ENCODE results near the gene CDADC1. TPM values are rescaled to one million over a fixed set of nuclear protein-coding genes. Genes with fewer than 3 reads are reported as not detected.

CDADC1 gene
- total and polyA plus RNA-seq, 2 of the 13 experiments (the other 11 are each of a cell fraction or from before 2014, with no cell fraction given), result 2.4 to 9.0 TPM

DNA sequence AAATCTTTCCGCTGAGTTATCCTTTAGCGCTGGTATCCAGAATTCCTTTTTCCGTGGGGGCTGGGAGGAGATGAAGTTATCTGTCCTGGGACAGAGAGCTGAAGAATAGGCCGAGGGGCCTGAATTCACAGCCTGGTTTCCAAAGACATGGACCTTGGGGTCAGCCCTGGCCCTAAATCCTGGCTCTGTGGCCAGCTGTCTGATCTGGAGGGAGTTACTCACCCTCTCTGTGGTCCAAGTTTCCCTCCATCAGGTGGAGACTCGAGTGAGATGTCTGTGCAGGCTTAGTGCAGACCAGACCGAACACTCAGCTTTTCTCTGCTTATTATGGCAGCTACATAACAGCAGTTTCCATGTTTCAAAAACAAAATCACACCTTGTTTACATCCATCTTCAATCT is 59.6 kb downstream of the CDADC1 start:
- Histone ChIP-seq H3K4me2 (ENCODE audit: low read depth, low read length) (no peak overlapping the region), H3K4me1 (ENCODE audit: insufficient read depth, low read length) (peaks cover 49% of the 10 kb centered on the region), H3K36me3 (replicated peaks in 1 of 2; ENCODE audit: control insufficient read depth in 1 of 2, insufficient read depth in 2 of 2, low read length in 2 of 2) (no peaks in the 10 kb centered on the region), H3K9ac (ENCODE audit: insufficient read depth, low read depth, low read length) (no peak overlapping the region), H4K20me1 (ENCODE audit: insufficient read depth, low read length) (no peaks in the 10 kb centered on the region), H3K79me2 (ENCODE audit: insufficient read depth, low read length) (no peaks in the 10 kb centered on the region), H3K27ac (ENCODE audit: extremely low read length, insufficient read depth, low read length) (no peak overlapping the region), H3K9me3 (ENCODE audit: low read length) (no peaks in the 10 kb centered on the region), H2AFZ (ENCODE audit: low read length) (no peak overlapping the region), H3K27me3 (ENCODE audit: control insufficient read depth in 1 of 2, insufficient read depth in 2 of 2, low read length in 2 of 2) (no peaks in the 10 kb centered on the region), H3K4me3 (replicated peaks in 1 of 3; ENCODE audit: insufficient read depth in 1 of 3, low read depth in 2 of 3, low read length in 3 of 3) (no peak overlapping the region)
- WGBS (ENCODE audit: low lambda C conversion rate), result 95% methylated on average over 6 of the region's 6 CpGs
- FAIRE-seq (no peak), ATAC-seq (no peak), DNase-seq (ENCODE audit: low spot score) (no peak)
- no TSS peak for BruUV-seq (replicated peaks)
- in situ Hi-C loops (cut with HindIII; ENCODE audit: extremely low pct_ligation_motif_present, low pct_unique_long_range_greater_than_20kb) (loop anchor here (5.0 to 10.0 kb wide), 2 partner anchors 65 to 117 kb away; no protein-coding TSS in a partner anchor), intact Hi-C loops (cut with micrococcal nuclease; ENCODE audit: unreplicated experiment) (no loop called here)
- ChIA-PET CTCF (ENCODE audit: low intra/inter-chr PET ratio, low total read pairs) (no interaction called here), POLR2A (interaction anchor here (1.8 kb wide), 1 partner anchor 137 kb away, joined by 4 read pairs; the partner anchor contains the start of genes CAB39L and SETDB2)
- TF ChIP-seq, protein P1, sequence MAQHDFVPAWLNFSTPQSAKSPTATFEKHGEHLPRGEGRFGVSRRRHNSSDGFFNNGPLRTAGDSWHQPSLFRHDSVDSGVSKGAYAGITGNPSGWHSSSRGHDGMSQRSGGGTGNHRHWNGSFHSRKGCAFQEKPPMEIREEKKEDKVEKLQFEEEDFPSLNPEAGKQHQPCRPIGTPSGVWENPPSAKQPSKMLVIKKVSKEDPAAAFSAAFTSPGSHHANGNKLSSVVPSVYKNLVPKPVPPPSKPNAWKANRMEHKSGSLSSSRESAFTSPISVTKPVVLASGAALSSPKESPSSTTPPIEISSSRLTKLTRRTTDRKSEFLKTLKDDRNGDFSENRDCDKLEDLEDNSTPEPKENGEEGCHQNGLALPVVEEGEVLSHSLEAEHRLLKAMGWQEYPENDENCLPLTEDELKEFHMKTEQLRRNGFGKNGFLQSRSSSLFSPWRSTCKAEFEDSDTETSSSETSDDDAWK (CRISPR knock-in tag; IDR thresholded peaks at IDR 0.05), result no peak

GRCh38 chr13:49308097-49308875 is 60.6 kb downstream of the CDADC1 start:
- Histone ChIP-seq H3K9ac (ENCODE audit: insufficient read depth, low read depth, low read length) (peak overlapping the region; percentile 11; the same call in 1 of the 2 replicates), H3K4me2 (ENCODE audit: low read depth, low read length) (peak overlapping the region; percentile 36), H3K79me2 (ENCODE audit: insufficient read depth, low read length) (no peaks in the 10 kb centered on the region), H3K4me3 (replicated peaks in 1 of 3; ENCODE audit: insufficient read depth in 1 of 3, low read depth in 2 of 3, low read length in 3 of 3) (no peak overlapping the region), H3K27me3 (ENCODE audit: control insufficient read depth in 1 of 2, insufficient read depth in 2 of 2, low read length in 2 of 2) (no peaks in the 10 kb centered on the region), H4K20me1 (ENCODE audit: insufficient read depth, low read length) (no peaks in the 10 kb centered on the region), H2AFZ (ENCODE audit: low read length) (no peak overlapping the region), H3K36me3 (replicated peaks in 1 of 2; ENCODE audit: control insufficient read depth in 1 of 2, insufficient read depth in 2 of 2, low read length in 2 of 2) (no peaks in the 10 kb centered on the region), H3K27ac (ENCODE audit: extremely low read length, insufficient read depth, low read length) (no peak overlapping the region), H3K9me3 (ENCODE audit: low read length) (no peaks in the 10 kb centered on the region), H3K4me1 (ENCODE audit: insufficient read depth, low read length) (peaks cover 41% of the 10 kb centered on the region)
- WGBS (ENCODE audit: low lambda C conversion rate), result 50% methylated on average over 2 of the region's 7 CpGs
- ATAC-seq, result peak; percentile 46
- CTCF ChIA-PET (ENCODE audit: low intra/inter-chr PET ratio, low total read pairs), result no interaction called here
- DNase-seq (ENCODE audit: low spot score), result peak; percentile 63
- in situ Hi-C loops (cut with HindIII; ENCODE audit: extremely low pct_ligation_motif_present, low pct_unique_long_range_greater_than_20kb) (loop anchor here (5.0 to 10.0 kb wide), 2 partner anchors 64 to 117 kb away; no protein-coding TSS in a partner anchor), intact Hi-C loops (cut with micrococcal nuclease; ENCODE audit: unreplicated experiment) (no loop called here)
- POLR2A ChIA-PET, result interaction anchor here (1.8 kb wide), 1 partner anchor 136 kb away, joined by 4 read pairs; the partner anchor contains the start of genes CAB39L and SETDB2
- BruUV-seq (replicated peaks), result no TSS peak
- no peak for FAIRE-seq
- TF ChIP-seq SOX5 (CRISPR knock-in tag; IDR thresholded peaks at IDR 0.05; ENCODE audit: borderline replicate concordance), result peak; percentile 57; the same call in 1 of the 2 replicates
- no peak for TF ChIP-seq ZNF274 (CRISPR knock-in tag; IDR thresholded peaks at IDR 0.05)
- 0 out of 2 replicates have a peak, but pooled peaks have one; percentile 14 for TF ChIP-seq ZMYM4 (CRISPR knock-in tag; IDR thresholded peaks at IDR 0.05)
- 0 out of 2 replicates have a peak, but pooled peaks have one; percentile 23 for TF ChIP-seq RCOR2 (CRISPR knock-in tag; IDR thresholded peaks at IDR 0.05)
- peak in 1 of 2 experiments; percentile 50; a peak in 2 of 4 replicates for TF ChIP-seq ATF4 (CRISPR knock-in tag; IDR thresholded peaks at IDR 0.05)
- TF ChIP-seq BCL6 (CRISPR knock-in tag; IDR thresholded peaks at IDR 0.05), result 0 out of 2 replicates have a peak, but pooled peaks have one; percentile 17
- no peak for TF ChIP-seq SAFB2 (CRISPR knock-in tag; IDR thresholded peaks at IDR 0.05; ENCODE audit: borderline replicate concordance, low read depth)
- 0 out of 2 replicates have a peak, but pooled peaks have one; percentile 23 for TF ChIP-seq ISL2 (CRISPR knock-in tag; IDR thresholded peaks at IDR 0.05)
- TF ChIP-seq, protein P2, sequence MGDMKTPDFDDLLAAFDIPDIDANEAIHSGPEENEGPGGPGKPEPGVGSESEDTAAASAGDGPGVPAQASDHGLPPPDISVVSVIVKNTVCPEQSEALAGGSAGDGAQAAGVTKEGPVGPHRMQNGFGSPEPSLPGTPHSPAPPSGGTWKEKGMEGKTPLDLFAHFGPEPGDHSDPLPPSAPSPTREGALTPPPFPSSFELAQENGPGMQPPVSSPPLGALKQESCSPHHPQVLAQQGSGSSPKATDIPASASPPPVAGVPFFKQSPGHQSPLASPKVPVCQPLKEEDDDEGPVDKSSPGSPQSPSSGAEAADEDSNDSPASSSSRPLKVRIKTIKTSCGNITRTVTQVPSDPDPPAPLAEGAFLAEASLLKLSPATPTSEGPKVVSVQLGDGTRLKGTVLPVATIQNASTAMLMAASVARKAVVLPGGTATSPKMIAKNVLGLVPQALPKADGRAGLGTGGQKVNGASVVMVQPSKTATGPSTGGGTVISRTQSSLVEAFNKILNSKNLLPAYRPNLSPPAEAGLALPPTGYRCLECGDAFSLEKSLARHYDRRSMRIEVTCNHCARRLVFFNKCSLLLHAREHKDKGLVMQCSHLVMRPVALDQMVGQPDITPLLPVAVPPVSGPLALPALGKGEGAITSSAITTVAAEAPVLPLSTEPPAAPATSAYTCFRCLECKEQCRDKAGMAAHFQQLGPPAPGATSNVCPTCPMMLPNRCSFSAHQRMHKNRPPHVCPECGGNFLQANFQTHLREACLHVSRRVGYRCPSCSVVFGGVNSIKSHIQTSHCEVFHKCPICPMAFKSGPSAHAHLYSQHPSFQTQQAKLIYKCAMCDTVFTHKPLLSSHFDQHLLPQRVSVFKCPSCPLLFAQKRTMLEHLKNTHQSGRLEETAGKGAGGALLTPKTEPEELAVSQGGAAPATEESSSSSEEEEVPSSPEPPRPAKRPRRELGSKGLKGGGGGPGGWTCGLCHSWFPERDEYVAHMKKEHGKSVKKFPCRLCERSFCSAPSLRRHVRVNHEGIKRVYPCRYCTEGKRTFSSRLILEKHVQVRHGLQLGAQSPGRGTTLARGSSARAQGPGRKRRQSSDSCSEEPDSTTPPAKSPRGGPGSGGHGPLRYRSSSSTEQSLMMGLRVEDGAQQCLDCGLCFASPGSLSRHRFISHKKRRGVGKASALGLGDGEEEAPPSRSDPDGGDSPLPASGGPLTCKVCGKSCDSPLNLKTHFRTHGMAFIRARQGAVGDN (CRISPR knock-in tag; IDR thresholded peaks at IDR 0.05), result peak; percentile 49

Measured in HepG2 (cell line).